ENCODE measurements around the gene HSPB2.
"Not testable (repeated sequence)": the region's sequence is repeated elsewhere in the genome, so short reads cannot be mapped to it uniquely, and the experiment has no call there.

Gene HSPB2, protein sequence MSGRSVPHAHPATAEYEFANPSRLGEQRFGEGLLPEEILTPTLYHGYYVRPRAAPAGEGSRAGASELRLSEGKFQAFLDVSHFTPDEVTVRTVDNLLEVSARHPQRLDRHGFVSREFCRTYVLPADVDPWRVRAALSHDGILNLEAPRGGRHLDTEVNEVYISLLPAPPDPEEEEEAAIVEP

DNA sequence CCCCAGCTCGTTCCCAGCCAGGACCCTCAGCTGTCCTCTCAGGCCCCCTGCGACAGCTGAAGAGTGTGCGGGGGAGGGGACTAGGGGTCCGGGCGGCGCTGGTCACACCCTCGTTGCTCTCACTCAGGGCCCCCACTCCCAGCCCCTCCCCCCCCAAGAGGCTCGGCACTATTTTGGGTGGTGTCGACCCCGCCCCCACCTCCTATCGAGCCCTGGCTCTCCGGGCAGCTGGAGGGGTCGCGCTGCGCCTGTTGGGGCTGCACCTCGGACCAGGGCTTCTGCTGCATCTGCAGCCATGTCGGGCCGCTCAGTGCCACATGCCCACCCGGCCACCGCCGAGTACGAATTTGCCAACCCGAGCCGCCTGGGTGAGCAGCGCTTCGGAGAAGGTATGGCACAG, at the start of gene HSPB2:
Gene HSPB2 (plus strand): TSS at position 200 of the 400 bp plus-strand sequence. CDS start 96 bp downstream, at position 296.
- no peak for DNase-seq

GRCh38 chr11:111870113-111870512, 42.4 kb upstream of the HSPB2 start:
- no peak for DNase-seq

GRCh38 chr11:111870522-111870885, 42.0 kb upstream of the HSPB2 start:
- DNase-seq, result no peak

DNA sequence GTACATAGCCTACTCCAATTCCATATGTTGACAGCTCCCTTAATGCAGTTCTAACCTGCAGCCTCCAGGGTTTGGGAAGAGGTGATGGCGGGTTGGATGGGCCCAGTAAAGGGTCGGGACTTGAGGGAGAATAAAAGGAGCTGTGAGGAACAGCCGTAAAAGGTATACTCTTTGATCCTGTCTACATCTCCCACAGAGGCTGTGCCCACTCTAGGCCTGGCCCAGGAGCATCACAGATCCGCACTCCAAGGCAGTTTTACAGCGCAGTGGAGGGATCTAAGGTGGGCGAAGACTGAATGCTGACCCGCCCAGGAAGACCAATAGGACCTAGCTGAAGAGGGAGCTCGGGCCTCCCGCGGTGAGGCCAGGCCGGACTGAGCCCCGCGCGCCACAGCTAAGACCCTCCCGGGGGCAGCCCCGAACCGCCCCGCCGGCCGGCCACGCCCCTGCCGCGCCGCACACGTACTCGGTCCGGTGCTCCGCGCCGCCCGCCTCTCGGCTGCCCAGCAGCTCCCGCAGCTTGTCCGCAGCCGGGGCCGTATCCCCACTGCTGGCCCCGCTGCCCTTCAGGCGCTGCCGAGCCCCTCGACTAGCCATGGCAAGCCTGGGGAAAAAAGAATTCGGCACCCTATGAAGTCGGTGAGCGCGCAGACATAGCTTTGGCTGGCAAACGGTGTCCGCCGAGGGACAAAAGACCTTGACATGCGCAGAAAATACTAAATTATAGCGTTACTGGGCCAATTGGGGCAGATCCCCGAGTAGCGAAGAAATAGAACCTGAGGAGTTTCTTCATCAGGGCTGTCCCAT, 41.4 kb upstream of the HSPB2 start, which contains the start of gene ALG9:
Gene ALG9 (minus strand): TSS at position 696 of the 807 bp plus-strand sequence. CDS start 99 bp downstream, at position 597.
- peak; percentile 92 for DNase-seq

- DNase-seq, result no peak
These were observed 40.8 kb upstream of the HSPB2 start for GRCh38 chr11:111871693-111872161.

GRCh38 chr11:111878385-111878848, 34.1 kb upstream of the HSPB2 start:
- no peak for DNase-seq

DNA sequence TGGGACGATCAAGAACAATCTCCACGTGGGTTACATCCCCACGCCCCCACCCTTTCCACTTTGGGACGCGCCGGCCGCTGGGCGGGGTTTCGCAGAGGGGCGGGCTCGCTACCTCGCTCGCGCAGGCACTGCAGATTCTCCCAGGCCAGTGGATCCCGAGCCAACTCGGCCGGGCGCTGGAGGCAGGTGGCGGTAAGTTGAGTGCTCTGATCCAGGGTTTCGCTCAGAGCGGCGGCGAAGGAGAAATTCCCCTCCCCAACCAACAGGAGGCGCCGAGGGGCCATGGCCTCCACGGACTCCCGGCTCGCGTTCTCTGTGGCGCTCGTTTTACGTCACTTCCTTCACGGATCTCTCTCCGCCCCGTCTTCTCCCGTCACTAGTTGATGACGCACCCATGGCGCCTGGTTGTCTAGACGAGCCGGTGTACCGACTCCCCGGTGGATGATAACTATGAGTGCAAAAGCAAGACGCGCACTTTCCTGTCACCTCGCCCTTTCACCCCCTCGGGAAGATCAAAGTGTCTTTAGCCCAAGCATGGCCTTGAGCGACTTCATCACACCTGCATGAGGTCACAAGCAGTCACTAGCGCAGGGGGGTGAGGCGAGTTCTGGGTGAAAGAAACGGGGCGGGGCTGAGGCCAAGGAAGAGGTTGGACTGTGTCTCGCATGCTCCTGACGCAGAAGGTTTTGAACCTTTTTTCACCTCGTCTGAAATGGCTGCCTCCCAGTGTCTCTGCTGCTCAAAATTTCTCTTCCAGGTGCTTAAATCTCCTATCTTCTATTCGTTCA, 33.5 kb upstream of the HSPB2 start, which contains the start of the genes CFAP68 and FDXACB1:
Gene CFAP68 (plus strand): TSS at position 693 of the 788 bp plus-strand sequence. CDS start 20 bp downstream, at position 713.
Gene FDXACB1 (minus strand): TSS at position 317 of the 788 bp plus-strand sequence. CDS start 33 bp downstream, at position 284.
- peak; percentile 94 for DNase-seq

DNA sequence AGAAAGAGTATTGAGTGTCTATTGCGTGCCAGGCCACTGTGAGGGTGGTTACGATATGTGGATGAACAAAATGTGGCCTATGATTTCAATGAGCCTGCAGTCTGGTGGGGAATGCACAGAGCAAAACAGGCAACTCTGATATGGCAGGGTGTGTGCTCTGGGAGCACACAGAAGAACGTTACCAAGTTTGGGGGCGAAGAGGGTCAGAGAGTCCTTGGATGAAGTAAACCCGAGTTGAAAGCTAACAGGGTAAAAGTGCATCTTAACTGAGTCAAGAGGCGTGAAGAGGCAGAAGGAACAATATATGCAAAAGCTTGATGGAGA, 32.9 kb upstream of the HSPB2 start:
- no peak for DNase-seq

GRCh38 chr11:111882202-111882601, 30.3 kb upstream of the HSPB2 start:
- DNase-seq, result no peak

GRCh38 chr11:111885053-111885452, 27.5 kb upstream of the HSPB2 start:
- not testable (repeated sequence) for DNase-seq

- no peak for DNase-seq
These were observed 26.5 kb upstream of the HSPB2 start for GRCh38 chr11:111886032-111886431.

- no peak for DNase-seq
These were observed 25.7 kb upstream of the HSPB2 start for GRCh38 chr11:111886844-111887243.

DNA sequence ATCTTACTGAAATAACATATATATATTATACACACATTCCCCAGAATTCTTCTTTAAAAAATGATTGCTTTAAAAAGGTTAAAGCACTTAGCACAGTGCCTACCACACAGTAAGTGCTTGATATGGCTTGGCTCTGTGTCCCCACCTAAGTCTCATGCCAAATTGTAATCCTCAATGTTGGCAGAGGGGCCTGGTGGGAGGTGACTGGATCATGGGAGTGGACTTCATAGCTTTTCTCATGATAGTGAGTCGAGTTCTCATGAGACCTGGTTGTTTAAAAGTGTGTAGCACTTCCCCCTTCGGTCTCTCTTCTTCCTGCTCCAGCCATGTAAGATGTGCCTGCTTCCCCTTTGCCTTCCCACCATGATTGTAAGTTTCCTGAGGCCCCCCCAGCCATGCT, 7.1 kb upstream of the HSPB2 start:
- no peak for DNase-seq

- no peak for DNase-seq
These were observed 5.9 kb upstream of the HSPB2 start for GRCh38 chr11:111906680-111907079.

DNA sequence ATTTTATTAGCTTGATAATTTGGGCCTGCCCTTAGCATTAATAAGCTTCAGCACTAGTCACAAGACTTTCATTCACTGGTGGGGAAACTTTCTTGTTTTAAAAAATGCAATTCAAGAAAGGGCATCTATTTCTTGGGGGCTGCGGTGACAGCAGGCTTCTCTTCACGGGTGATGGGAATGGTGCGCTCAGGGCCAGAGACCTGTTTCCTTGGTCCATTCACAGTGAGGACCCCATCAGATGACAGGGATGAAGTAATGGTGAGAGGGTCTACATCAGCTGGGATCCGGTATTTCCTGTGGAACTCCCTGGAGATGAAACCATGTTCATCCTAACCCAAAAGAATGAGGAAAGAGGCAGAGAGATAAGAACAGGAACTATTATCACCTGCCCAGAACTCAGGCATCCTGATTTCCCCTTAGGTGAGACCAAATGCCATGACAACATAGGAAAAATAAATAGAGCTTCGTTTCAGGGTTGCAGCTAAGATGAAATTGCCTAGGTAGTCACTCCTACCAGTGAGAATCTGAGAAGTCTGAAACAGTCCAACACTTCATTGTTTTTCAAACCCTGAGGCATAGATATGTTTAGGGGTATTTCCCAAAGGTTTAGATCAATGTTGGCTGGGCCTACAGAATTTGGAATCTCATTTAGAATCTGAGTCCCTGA, 3.8 kb upstream of the HSPB2 start:
- DNase-seq, result no peak

GRCh38 chr11:111909378-111909777, 3.2 kb upstream of the HSPB2 start:
- no peak for DNase-seq

DNA sequence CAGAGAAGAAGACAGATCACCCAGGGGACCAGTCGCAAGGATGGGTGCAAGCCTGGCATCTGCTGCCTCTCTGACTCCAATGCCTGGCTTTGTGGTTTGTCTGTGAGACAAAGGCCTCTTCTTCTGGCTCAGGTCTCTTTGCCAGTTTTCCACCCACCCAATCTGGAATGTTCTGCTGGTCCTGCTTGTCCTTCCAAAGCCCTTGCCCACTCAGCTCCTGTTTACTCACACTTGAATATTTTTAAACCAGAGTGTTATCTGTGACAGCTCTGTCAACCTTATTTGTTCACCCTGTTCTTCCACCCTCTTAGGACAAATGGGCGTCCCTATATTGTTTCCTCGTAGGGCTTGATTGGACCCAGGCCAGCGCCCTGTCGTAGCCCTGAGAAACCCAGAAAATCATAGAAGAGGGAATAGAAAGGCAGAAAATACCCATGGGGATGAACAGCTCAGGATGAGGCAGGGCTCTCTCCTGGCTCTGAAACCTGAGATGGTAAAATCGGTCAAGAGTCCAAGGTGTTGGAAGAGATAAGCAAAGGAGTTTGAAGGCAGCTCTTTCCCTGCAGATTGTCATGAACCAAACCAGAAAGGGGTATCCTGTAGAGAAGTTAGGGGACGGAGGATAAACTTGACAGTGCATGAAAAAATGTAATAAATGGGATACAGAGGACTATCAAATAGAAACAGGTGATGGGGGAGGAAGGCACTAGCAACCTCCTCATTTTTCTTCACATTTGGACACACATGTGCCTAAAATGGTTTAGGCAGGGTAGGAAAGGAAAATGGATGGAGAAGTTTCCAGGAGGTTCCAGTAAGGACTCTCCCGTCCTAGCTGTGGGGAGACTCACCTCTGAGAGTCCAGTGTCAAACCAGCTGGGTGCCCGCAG, 1.6 kb upstream of the HSPB2 start:
- DNase-seq, result no peak

- no peak for DNase-seq
These were observed 752 bp upstream of the HSPB2 start, which contains the start of gene CRYAB for GRCh38 chr11:111911563-111912401. Gene CRYAB (minus strand): TSS chr11:111911770. CDS start chr11:111911724, 46 bp downstream.

- no peak for DNase-seq
These were observed 712 bp downstream of the HSPB2 start for GRCh38 chr11:111913031-111913861.
